ENCODE data around the gene C4BPA. TPM values are rescaled to one million over a fixed set of nuclear protein-coding genes. Genes with fewer than 3 reads are reported as not detected.

Gene C4BPA
- total RNA-seq, 2 experiments from 2014 or later = not detected

DNA sequence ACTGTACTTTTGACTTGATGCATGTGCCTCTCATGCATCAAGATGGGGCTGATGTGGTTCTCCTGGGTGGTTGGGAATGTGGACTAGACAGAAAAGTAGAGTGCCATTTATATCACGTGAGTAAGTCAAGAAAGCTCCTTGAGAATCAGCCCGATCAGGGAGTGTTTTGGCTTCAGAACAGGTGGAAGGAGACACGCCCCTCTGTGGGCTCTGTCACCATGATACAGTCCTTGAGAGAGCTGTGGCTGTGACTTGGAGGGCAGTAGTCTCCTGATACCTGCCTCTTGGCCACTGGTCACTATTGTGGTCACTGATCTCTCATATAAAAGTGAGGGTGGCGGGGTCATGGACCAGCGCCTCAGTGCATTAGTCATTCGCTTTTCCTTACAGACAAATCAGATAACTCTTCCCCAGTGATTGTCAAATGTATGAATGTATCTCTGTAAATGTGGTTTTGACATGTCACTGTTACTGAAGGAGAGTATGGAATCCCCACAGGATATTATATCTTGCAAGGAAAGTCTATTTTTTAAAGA is 24.3 kb upstream of the C4BPA start:
- DNase-seq = no peak
- POLR2A ChIA-PET = no interaction called here
- Mint-ChIP-seq H3K27me3 (peaks cover 28% of the 10 kb centered on the region), H3K36me3 (ENCODE audit: low read depth) (no peaks in the 10 kb centered on the region), H3K4me1 (peaks cover 13% of the 10 kb centered on the region), H3K9me3 (no peaks in the 10 kb centered on the region), H3K4me3 (no peak overlapping the region), H3K27ac (no peak overlapping the region)
- CTCF ChIA-PET = interaction anchor here (1.1 to 1.6 kb wide), 2 partner anchors 18 to 27 kb away, joined by 4 read pairs; partner anchors contain the start of gene PFKFB2

DNA sequence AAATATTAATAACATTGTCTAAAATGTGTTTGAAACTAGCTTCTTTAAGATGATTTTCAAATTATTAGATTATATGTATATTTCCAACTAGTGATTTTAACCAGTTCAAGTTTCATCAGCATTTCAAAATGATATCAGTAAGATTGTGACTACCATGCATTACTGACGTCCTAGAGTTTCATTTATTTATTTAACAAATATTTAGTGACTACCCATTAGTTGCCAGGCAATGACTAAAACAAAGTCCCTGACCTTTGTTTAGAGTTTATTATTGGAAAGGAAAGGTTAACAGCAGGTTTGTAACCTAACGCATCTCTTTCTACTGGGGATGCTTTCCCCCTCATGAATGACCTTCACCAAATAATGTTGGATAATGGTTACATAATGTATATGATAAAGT is 22.9 kb upstream of the C4BPA start:
- no peak for DNase-seq
- ChIA-PET POLR2A (no interaction called here), CTCF (interaction anchor here (1.6 kb wide), 1 partner anchor 13 kb away, joined by 4 read pairs; no protein-coding TSS in a partner anchor)
- Mint-ChIP-seq H3K36me3 (ENCODE audit: low read depth) (no peaks in the 10 kb centered on the region), H3K27ac (no peak overlapping the region), H3K27me3 (peaks cover 21% of the 10 kb centered on the region), H3K4me1 (peaks cover 19% of the 10 kb centered on the region), H3K9me3 (no peaks in the 10 kb centered on the region), H3K4me3 (no peak overlapping the region)

DNA sequence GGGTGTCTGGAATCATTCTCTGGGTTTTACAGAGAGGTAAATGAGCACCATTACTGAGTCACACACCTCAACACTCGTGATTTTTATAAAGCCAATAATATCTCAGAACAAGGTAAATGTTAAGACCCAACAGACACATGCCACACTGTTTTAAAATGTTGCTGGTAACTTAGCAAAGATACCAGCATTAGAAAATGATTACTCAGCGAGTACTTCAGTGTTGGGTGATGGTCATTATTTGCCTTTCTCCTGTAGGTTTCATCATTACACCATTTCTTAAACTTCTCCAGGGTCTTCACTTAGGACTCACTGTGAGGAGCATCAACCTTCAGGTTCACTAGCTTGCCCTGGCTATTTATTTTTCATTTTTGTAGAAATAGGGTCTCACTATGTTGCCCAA is 22.2 kb upstream of the C4BPA start:
- POLR2A ChIA-PET = no interaction called here
- Mint-ChIP-seq H3K27ac (no peak overlapping the region), H3K9me3 (no peaks in the 10 kb centered on the region), H3K36me3 (ENCODE audit: low read depth) (no peaks in the 10 kb centered on the region), H3K4me3 (no peak overlapping the region), H3K27me3 (peaks cover 20% of the 10 kb centered on the region), H3K4me1 (peaks cover 19% of the 10 kb centered on the region)
- DNase-seq = no peak
- CTCF ChIA-PET = interaction anchor here (0.7 to 1.6 kb wide), 2 partner anchors 13 to 319 kb away, joined by 4 read pairs; no protein-coding TSS in a partner anchor

DNA sequence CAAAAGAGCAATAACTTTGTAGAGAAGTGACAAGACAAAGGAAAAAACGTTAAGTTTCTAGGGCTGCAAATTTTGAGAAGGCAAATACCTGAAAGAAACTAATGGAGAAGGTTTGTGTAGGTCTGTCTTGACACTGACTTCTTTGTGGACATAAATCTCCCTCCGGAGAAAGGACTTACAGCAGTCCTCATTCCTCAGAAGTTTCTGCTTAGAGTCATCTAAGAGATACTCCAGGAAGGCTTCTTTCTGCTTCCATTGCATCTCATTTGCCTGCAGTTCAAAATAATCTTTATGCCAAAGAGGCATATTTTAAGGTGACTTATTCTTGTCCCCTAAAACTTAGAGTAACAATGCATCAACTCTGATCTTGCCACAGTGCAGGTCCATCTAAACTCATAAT is 19.8 kb upstream of the C4BPA start:
- DNase-seq = no peak
- peaks cover 32% of the 10 kb centered on the region for H3K4me1 Mint-ChIP-seq
- H3K4me3 Mint-ChIP-seq = no peak overlapping the region
- ChIA-PET CTCF (interaction anchor here (0.7 to 2.5 kb wide), 9 partner anchors 9 to 416 kb away, joined by 3 to 14 read pairs (median 5); partner anchors contain the start of gene PFKFB2), POLR2A (no interaction called here)
- H3K36me3 Mint-ChIP-seq (ENCODE audit: low read depth) = peaks cover 2% of the 10 kb centered on the region
- H3K27ac Mint-ChIP-seq = no peak overlapping the region
- H3K27me3 Mint-ChIP-seq = peaks cover 20% of the 10 kb centered on the region
- no peaks in the 10 kb centered on the region for H3K9me3 Mint-ChIP-seq

- no peak overlapping the region for H3K27ac Mint-ChIP-seq
- H3K27me3 Mint-ChIP-seq = peaks cover 20% of the 10 kb centered on the region
- H3K4me3 Mint-ChIP-seq = no peak overlapping the region
- peaks cover 37% of the 10 kb centered on the region for H3K4me1 Mint-ChIP-seq
- ChIA-PET POLR2A (no interaction called here), CTCF (interaction anchor here (0.7 to 2.5 kb wide), 8 partner anchors 10 to 320 kb away, joined by 3 to 14 read pairs (median 6); partner anchors contain the start of gene PFKFB2)
- H3K36me3 Mint-ChIP-seq (ENCODE audit: low read depth) = peaks cover 3% of the 10 kb centered on the region
- DNase-seq = peak; percentile 78
- no peaks in the 10 kb centered on the region for H3K9me3 Mint-ChIP-seq
These were observed 19.3 kb upstream of the C4BPA start for GRCh38 chr1:207084701-207085180.

- CTCF ChIA-PET = interaction anchor here (1.2 kb wide), 1 partner anchor 319 kb away, joined by 4 read pairs; no protein-coding TSS in a partner anchor
- no peak overlapping the region for H3K27ac Mint-ChIP-seq
- no peak overlapping the region for H3K4me3 Mint-ChIP-seq
- POLR2A ChIA-PET = no interaction called here
- peaks cover 4% of the 10 kb centered on the region for H3K36me3 Mint-ChIP-seq (ENCODE audit: low read depth)
- H3K9me3 Mint-ChIP-seq = no peaks in the 10 kb centered on the region
- H3K4me1 Mint-ChIP-seq = peaks cover 41% of the 10 kb centered on the region
- H3K27me3 Mint-ChIP-seq = peaks cover 20% of the 10 kb centered on the region
- no peak for DNase-seq
These were observed 18.1 kb upstream of the C4BPA start for GRCh38 chr1:207085887-207086286.

DNA sequence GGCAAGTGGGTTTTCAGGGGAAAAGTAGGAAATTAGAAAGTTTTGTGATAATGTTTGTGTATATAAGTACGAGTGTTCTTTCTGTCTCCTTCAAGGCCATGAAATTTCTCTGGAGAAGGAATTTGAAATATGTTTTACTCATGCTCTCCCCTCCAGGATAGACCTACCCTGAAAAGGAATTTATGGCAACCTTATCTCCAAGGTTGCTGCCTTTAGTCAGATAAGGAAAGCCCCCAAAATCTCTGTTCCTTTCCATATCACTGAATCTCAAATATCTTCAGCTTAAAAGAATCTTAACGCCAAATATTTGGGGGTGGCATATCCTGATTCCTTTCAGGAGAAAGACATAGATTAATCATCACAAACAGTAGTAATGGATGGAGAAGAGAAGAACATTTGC is 15.9 kb upstream of the C4BPA start:
- Mint-ChIP-seq H3K9me3 (no peaks in the 10 kb centered on the region), H3K4me1 (peaks cover 46% of the 10 kb centered on the region), H3K27me3 (peaks cover 5% of the 10 kb centered on the region), H3K36me3 (ENCODE audit: low read depth) (peaks cover 4% of the 10 kb centered on the region), H3K27ac (no peak overlapping the region), H3K4me3 (no peak overlapping the region)
- CTCF ChIA-PET = no interaction called here
- no peak for DNase-seq
- POLR2A ChIA-PET = no interaction called here

DNA sequence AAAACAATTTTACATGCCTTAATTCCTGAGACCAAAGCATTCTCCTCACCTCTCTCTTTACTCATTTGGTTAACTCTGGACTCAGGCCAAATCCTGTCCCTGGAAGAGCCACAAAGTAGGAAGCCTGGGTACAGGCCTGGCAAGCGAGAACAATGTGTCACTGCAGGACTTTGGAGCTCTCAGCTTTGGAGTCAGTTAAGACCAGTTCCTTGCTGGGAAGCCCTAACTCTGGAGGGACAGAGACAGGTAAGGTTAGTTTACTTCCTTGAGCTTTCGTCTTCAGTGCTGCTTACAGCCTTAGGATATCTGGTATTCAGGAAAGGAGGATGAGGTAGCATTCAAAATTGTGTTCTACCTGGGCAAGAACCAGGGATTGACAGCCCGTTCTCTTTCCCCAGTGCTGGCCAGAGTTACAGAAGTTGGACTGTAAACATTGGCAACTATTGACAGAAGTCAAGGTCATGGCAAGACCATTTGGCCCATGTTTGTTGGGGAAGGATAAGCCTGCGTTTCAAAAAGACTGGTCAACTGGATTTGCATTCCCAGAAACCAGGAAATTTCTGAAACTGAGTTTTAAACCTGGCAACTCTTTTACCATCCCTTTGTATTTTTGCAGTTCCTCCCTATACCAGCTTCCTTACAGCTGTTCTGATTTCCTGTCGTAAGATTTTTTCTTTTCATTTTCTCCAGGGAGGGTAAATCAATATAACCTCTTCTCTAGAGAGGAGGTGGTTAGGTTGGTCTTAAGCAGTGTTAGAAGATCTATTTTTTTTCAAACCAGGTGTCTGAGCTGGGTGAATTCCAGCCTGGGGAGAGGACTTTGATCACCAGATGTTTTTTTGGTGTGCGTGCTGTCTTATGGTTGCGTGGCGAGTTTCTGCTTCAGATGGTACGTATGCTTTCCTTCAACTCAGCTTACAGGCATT is 15.1 kb upstream of the C4BPA start, which contains the start of gene C4BPB:
Gene C4BPB (plus strand): TSS at position 160 of the 926 bp plus-strand sequence. CDS start 672 bp downstream, at position 832.
- Mint-ChIP-seq H3K4me1 (peaks cover 42% of the 10 kb centered on the region), H3K27me3 (peaks cover 2% of the 10 kb centered on the region), H3K27ac (peak within 1 kb of the TSS; percentile 87), H3K4me3 (peak within 1 kb of the TSS; percentile 70), H3K36me3 (ENCODE audit: low read depth) (peaks cover 4% of the 10 kb centered on the region), H3K9me3 (no peaks in the 10 kb centered on the region)
- DNase-seq = peak; percentile 37
- CTCF ChIA-PET = interaction anchor here (0.8 kb wide), 1 partner anchor 32 kb away, joined by 4 read pairs; no protein-coding TSS in a partner anchor
- POLR2A ChIA-PET = interaction anchor here (0.6 kb wide), 1 partner anchor 164 kb away, joined by 3 read pairs; no protein-coding TSS in a partner anchor

GRCh38 chr1:207089627-207090355 is 14.2 kb upstream of the C4BPA start:
- ChIA-PET POLR2A (no interaction called here), CTCF (interaction anchor here (0.8 kb wide), 1 partner anchor 31 kb away, joined by 4 read pairs; no protein-coding TSS in a partner anchor)
- DNase-seq = no peak
- no peaks in the 10 kb centered on the region for H3K9me3 Mint-ChIP-seq
- peak overlapping the region; percentile 70 for H3K4me3 Mint-ChIP-seq
- H3K36me3 Mint-ChIP-seq (ENCODE audit: low read depth) = peaks cover 4% of the 10 kb centered on the region
- peaks cover 34% of the 10 kb centered on the region for H3K4me1 Mint-ChIP-seq
- no peaks in the 10 kb centered on the region for H3K27me3 Mint-ChIP-seq
- H3K27ac Mint-ChIP-seq = peak overlapping the region; percentile 87

GRCh38 chr1:207091200-207091908 is 12.7 kb upstream of the C4BPA start:
- no peaks in the 10 kb centered on the region for H3K9me3 Mint-ChIP-seq
- CTCF ChIA-PET = interaction anchor here (0.5 kb wide), 1 partner anchor 960 kb away, joined by 3 read pairs; no protein-coding TSS in a partner anchor
- H3K4me1 Mint-ChIP-seq = peaks cover 28% of the 10 kb centered on the region
- no peak for DNase-seq
- no peak overlapping the region for H3K4me3 Mint-ChIP-seq
- no peaks in the 10 kb centered on the region for H3K27me3 Mint-ChIP-seq
- H3K27ac Mint-ChIP-seq = no peak overlapping the region
- peaks cover 6% of the 10 kb centered on the region for H3K36me3 Mint-ChIP-seq (ENCODE audit: low read depth)
- POLR2A ChIA-PET = no interaction called here

GRCh38 chr1:207093944-207094343 is 10.1 kb upstream of the C4BPA start:
- ChIA-PET POLR2A (no interaction called here), CTCF (interaction anchor here (1.7 kb wide), 2 partner anchors 10 kb away, joined by 3 to 5 read pairs; partner anchors contain the start of gene C4BPA)
- Mint-ChIP-seq H3K27ac (no peak overlapping the region), H3K36me3 (ENCODE audit: low read depth) (peaks cover 14% of the 10 kb centered on the region), H3K4me3 (no peak overlapping the region), H3K27me3 (no peaks in the 10 kb centered on the region), H3K4me1 (peaks cover 31% of the 10 kb centered on the region), H3K9me3 (peaks cover 3% of the 10 kb centered on the region)
- DNase-seq = no peak

- ChIA-PET POLR2A (no interaction called here), CTCF (interaction anchor here (0.5 to 2.5 kb wide), 3 partner anchors 14 to 318 kb away, joined by 3 to 10 read pairs (median 4); no protein-coding TSS in a partner anchor)
- Mint-ChIP-seq H3K4me1 (peaks cover 14% of the 10 kb centered on the region), H3K27me3 (peaks cover 9% of the 10 kb centered on the region), H3K36me3 (ENCODE audit: low read depth) (peaks cover 21% of the 10 kb centered on the region), H3K27ac (peak overlapping the region; percentile 42), H3K4me3 (no peak overlapping the region), H3K9me3 (peaks cover 5% of the 10 kb centered on the region)
- DNase-seq = no peak
These were observed 6.1 kb upstream of the C4BPA start for GRCh38 chr1:207097871-207098324.
